GM12878 (cell line): ENCODE results near the gene LYPLAL1.
"Not testable (repeated sequence)": the region's sequence is repeated elsewhere in the genome, so short reads cannot be mapped to it uniquely, and the experiment has no call there.

Source experiments
- BMI1 ChIP-seq: fragments of 450-650 bp; IDR thresholded peaks from 2 replicates; pipeline ENCODE4 v1.6.1; 2016; ENCODE audit warnings: mild to moderate bottlenecking, moderate library complexity, borderline replicate concordance
- CHD2 ChIP-seq: IDR thresholded peaks from 2 replicates; pipeline ENCODE4 v1.6.1; 2011; ENCODE audit warnings: low read depth, low read length, improper control_type of control experiment, borderline replicate concordance
- CTCF ChIP-seq, 3 experiments: IDR thresholded peaks in 2 of 3; conservative IDR thresholded peaks in 1 of 3; 2 replicates each; pipeline ENCODE4 v1.5.1; 2011; ENCODE audit warnings: low read depth in 3 of 3, low read length in 3 of 3, mild to moderate bottlenecking in 3 of 3, control low read depth in 2 of 3, moderate library complexity in 2 of 3, inconsistent platforms in 1 of 3, mixed read lengths in 1 of 3; ENCODE audit not compliant: control insufficient read depth in 2 of 3, insufficient read depth in 1 of 3; ENCODE audit errors: extremely low read depth in 1 of 3
- EZH2 ChIP-seq: IDR thresholded peaks from 2 replicates; pipeline ENCODE4 v1.6.1; 2012; ENCODE audit warnings: low read depth, mild to moderate bottlenecking, control low read depth, inconsistent platforms, low read length, borderline replicate concordance; ENCODE audit not compliant: control insufficient read depth
- PKNOX1 ChIP-seq: fragments of 450-650 bp; IDR thresholded peaks from 2 replicates; pipeline ENCODE4 v1.6.1; 2016; ENCODE audit warnings: mild to moderate bottlenecking
- POLR2A ChIP-seq: IDR thresholded peaks from 2 replicates; pipeline ENCODE4 v1.6.1; 2011; ENCODE audit warnings: low read depth, mild to moderate bottlenecking, low read length
- POLR2AphosphoS5 ChIP-seq: IDR thresholded peaks from 2 replicates; pipeline ENCODE4 v1.6.1; 2011; ENCODE audit warnings: mild to moderate bottlenecking, low read length, inconsistent platforms
- SIN3A ChIP-seq: IDR thresholded peaks from 2 replicates; pipeline ENCODE4 v1.6.1; 2012; ENCODE audit warnings: low read depth, low read length, improper control_type of control experiment
- SP1 ChIP-seq: IDR thresholded peaks from one replicate; pipeline ENCODE4 v1.6.1; 2011; ENCODE audit warnings: low read depth, low read length
- ZZZ3 ChIP-seq: IDR thresholded peaks from 2 replicates; pipeline ENCODE4 v1.6.1; 2011; ENCODE audit warnings: low read depth; ENCODE audit not compliant: control insufficient read depth, insufficient read length
- TF ChIP-seq, protein P1 (sequence below): fragments of 450-650 bp; IDR thresholded peaks from 2 replicates; pipeline ENCODE4 v1.6.1; 2017; ENCODE audit warnings: mild to moderate bottlenecking, moderate library complexity
- TF ChIP-seq, protein P2 (sequence below): IDR thresholded peaks from 2 replicates; pipeline ENCODE4 v1.6.1; 2012; ENCODE audit warnings: mild to moderate bottlenecking, low read depth, low read length
- TF ChIP-seq, protein P3 (sequence below): fragments of 450-650 bp; IDR thresholded peaks from 2 replicates; pipeline ENCODE4 v1.6.1; 2017; ENCODE audit warnings: mild to moderate bottlenecking

DNA sequence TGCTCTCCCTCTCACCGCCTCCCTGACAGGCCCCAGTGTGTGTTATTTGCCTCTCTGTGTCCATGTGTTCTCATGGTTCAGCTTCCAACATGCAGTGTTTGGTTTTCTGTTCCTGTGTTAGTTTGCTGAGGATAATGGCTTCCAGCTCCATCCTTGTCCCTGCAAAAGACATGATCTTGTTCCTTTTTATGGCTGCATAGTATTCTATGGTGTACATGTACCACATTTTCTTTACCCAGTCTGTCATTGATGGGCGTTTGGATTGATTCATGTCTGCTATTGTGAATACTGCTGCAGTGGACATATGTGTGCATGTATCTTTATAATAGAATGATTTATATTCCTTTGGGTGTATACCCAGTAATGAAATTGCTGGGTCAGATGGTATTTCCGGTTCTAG lies 22.2 kb downstream of the LYPLAL1 start:
- not testable (repeated sequence) for TF ChIP-seq EZH2; CTCF (IDR thresholded peaks at IDR 0.05 in 2 of 3, conservative IDR thresholded peaks at IDR 0.05 in 1 of 3; ENCODE audit: control insufficient read depth in 2 of 3, extremely low read depth in 1 of 3, insufficient read depth in 1 of 3, low read depth in 3 of 3, low read length in 3 of 3); BMI1; CHD2; POLR2A; POLR2AphosphoS5; SIN3A; ZZZ3; PKNOX1; SP1
- TF ChIP-seq, protein P1, sequence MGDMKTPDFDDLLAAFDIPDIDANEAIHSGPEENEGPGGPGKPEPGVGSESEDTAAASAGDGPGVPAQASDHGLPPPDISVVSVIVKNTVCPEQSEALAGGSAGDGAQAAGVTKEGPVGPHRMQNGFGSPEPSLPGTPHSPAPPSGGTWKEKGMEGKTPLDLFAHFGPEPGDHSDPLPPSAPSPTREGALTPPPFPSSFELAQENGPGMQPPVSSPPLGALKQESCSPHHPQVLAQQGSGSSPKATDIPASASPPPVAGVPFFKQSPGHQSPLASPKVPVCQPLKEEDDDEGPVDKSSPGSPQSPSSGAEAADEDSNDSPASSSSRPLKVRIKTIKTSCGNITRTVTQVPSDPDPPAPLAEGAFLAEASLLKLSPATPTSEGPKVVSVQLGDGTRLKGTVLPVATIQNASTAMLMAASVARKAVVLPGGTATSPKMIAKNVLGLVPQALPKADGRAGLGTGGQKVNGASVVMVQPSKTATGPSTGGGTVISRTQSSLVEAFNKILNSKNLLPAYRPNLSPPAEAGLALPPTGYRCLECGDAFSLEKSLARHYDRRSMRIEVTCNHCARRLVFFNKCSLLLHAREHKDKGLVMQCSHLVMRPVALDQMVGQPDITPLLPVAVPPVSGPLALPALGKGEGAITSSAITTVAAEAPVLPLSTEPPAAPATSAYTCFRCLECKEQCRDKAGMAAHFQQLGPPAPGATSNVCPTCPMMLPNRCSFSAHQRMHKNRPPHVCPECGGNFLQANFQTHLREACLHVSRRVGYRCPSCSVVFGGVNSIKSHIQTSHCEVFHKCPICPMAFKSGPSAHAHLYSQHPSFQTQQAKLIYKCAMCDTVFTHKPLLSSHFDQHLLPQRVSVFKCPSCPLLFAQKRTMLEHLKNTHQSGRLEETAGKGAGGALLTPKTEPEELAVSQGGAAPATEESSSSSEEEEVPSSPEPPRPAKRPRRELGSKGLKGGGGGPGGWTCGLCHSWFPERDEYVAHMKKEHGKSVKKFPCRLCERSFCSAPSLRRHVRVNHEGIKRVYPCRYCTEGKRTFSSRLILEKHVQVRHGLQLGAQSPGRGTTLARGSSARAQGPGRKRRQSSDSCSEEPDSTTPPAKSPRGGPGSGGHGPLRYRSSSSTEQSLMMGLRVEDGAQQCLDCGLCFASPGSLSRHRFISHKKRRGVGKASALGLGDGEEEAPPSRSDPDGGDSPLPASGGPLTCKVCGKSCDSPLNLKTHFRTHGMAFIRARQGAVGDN: not testable (repeated sequence)
- TF ChIP-seq, protein P2, sequence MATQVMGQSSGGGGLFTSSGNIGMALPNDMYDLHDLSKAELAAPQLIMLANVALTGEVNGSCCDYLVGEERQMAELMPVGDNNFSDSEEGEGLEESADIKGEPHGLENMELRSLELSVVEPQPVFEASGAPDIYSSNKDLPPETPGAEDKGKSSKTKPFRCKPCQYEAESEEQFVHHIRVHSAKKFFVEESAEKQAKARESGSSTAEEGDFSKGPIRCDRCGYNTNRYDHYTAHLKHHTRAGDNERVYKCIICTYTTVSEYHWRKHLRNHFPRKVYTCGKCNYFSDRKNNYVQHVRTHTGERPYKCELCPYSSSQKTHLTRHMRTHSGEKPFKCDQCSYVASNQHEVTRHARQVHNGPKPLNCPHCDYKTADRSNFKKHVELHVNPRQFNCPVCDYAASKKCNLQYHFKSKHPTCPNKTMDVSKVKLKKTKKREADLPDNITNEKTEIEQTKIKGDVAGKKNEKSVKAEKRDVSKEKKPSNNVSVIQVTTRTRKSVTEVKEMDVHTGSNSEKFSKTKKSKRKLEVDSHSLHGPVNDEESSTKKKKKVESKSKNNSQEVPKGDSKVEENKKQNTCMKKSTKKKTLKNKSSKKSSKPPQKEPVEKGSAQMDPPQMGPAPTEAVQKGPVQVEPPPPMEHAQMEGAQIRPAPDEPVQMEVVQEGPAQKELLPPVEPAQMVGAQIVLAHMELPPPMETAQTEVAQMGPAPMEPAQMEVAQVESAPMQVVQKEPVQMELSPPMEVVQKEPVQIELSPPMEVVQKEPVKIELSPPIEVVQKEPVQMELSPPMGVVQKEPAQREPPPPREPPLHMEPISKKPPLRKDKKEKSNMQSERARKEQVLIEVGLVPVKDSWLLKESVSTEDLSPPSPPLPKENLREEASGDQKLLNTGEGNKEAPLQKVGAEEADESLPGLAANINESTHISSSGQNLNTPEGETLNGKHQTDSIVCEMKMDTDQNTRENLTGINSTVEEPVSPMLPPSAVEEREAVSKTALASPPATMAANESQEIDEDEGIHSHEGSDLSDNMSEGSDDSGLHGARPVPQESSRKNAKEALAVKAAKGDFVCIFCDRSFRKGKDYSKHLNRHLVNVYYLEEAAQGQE: not testable (repeated sequence)
- TF ChIP-seq, protein P3, sequence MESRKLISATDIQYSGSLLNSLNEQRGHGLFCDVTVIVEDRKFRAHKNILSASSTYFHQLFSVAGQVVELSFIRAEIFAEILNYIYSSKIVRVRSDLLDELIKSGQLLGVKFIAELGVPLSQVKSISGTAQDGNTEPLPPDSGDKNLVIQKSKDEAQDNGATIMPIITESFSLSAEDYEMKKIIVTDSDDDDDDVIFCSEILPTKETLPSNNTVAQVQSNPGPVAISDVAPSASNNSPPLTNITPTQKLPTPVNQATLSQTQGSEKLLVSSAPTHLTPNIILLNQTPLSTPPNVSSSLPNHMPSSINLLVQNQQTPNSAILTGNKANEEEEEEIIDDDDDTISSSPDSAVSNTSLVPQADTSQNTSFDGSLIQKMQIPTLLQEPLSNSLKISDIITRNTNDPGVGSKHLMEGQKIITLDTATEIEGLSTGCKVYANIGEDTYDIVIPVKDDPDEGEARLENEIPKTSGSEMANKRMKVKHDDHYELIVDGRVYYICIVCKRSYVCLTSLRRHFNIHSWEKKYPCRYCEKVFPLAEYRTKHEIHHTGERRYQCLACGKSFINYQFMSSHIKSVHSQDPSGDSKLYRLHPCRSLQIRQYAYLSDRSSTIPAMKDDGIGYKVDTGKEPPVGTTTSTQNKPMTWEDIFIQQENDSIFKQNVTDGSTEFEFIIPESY: not testable (repeated sequence)
